Measurements from ENCODE around the gene PLS1. TPM values are rescaled to one million over a fixed set of nuclear protein-coding genes. Genes with fewer than 3 reads are reported as not detected.
"Not testable (repeated sequence)": the region's sequence is repeated elsewhere in the genome, so short reads cannot be mapped to it uniquely, and the experiment has no call there.

PLS1 gene
- total RNA-seq, 1 donor from 2014 or later = 12.5 TPM

DNA sequence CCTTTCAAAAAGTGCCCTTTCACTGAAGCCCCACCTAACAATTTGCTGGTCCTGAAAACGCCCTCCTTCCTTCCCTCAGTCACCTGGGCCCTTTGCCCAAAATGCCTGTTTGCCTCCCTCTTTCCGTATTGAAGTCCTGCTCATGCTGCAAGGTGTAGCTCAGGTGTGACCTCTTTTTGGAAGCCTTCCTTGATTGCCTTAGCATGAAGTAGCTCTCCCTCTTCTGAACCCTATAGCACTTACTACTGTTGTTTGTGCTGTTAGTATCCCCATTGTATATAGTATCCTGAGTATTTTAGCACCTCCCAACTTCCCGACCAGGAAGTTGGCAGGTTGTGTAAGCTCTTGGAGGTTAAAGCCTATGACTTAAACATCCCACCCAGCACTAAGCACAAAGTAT lies 1.7 kb downstream of the PLS1 start:
- no peak for ATAC-seq

DNA sequence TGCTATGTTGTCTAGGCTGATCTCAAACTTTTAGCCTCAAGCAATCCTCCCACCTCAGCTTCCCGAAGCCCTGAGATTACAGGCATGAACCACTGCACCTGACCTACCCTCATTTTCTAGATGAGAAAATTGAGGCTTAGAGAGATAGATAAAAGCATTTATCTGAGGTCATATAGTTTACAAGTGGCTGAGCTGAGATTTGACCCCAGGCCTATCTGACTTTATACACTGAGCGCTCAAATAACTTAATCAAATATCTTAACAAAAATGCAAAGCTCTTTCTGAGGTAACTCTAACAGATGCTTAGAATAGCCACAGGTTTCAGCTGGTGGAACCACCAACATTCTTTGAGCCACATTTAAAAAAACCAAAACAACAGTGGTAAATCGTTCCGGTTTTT lies 5.5 kb downstream of the PLS1 start:
- ATAC-seq = no peak

DNA sequence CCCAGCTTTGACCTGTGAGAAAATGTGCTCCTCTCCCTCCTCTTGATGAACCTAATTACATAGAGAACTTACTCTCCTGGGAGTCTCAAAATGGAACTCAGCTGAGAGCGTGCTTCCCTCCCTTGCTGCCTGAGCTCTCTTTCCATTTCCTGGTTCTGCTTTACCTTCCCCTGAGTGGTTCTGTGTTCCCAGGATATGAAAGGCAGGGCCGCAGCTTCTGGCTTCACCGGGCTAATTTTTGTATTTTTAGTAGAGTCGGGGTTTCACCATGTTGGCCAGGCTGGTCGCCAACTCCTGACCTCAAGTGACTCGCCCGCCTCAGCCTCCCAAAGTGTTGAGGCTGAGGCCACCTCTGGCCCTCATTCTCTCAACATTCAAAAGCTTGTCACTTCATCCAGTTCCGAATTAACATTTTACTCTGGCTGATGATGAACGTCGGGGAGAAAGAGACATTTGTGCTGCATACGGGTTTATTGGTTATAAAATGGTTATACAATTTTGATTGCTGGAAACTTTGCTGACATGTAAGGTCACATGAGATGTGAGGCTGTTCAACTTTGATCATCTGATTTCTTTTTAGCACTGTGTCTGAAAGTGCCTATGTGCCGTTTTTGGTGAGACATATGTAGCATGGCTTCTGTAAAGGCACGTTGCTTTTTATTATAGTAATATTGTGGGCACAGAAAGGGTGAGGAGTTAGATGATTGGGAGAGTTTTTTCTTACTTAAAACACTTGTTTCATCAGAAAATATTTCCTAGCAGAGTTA lies 6.6 kb downstream of the PLS1 start:
- no peak for ATAC-seq

DNA sequence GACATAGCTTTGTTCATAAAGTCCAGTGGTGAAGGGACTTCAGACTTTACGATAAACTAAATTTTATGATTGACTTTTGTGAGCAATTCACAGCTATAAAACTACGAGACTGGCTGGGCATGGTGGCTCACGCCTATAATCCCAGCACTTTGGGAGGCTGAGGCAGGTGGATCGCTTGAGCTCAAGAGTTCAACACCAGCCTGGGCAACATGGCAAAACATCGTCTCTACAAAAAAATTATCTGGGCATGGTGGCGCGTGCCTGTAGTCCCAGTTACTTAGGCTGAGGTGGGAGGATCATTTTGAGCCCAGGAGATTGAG lies 7.2 kb downstream of the PLS1 start:
- not testable (repeated sequence) for ATAC-seq

DNA sequence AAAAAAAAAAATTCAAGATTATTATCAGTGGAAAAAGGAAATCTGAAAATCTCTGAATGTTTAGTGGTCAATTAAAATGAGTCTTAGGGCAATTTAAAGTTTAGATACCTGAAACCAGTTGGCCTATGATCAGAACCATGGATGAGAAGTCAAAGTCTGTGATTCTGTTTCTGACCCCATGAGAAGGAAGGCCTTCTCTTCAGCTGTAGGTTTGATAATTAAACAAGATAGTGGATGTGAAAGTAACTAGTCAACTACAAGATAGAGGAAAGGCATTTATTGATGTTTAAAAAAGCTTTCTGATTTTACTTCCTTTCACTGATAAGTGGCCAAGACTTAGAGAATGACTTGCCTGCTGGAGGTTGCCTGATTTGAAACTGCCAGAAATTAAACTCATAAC lies 8.7 kb downstream of the PLS1 start:
- ATAC-seq = no peak

DNA sequence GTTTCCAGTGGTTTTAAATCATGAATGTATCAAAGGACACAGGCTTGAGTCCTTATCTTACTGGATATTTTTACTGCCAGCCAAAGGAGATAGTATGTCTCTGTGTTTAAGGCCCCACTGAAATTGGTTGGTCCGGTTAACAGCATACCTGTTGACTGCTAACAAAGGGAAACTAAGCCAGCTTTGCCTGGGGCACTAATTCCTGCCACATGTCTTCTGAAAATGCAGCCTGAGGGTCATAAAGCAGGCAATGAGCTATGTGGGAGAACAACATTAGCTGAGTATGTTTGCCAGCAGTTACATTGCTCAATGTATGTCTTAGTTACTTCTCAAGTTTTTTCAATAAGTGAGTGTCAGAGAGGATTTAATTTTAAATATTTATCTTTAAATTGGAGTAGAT lies 12.4 kb downstream of the PLS1 start:
- ATAC-seq = no peak

DNA sequence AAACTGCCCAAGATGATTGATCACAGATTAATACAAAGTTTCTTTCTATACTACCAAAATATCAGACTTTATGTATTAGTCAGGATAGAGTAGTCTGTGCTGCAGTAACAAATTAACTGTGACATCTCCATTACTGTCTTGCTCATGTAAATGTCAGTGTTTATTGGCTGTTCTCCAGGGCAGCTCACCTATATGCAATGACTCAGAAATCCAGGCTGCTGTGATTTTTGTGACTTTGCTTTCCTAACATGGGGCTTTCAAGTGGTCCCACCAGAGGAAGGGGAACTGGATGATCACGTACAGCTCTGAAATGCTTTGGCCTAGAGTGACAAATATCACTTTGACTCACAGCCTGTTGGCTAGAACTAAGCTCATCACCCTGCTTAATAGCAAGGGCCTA lies 12.9 kb downstream of the PLS1 start:
- no peak for ATAC-seq

DNA sequence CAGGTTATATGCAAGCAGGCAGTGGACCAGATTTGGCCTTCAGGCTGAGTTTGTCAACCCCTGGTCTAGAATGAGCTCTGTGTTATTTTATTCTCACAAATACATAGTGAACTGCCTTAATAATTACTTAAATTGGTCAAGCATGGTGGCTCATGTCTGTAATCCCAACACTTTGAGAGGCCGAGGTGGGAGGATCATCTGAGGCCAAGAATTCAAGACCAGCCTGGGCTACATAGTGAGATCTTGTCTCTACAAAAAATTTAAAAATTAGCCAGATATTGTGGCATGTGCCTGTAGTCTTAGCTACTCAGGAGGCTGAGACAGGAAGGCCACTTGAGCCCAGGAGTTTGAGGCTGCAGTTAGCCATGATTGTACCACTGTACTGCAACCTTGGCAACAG lies 15.0 kb downstream of the PLS1 start:
- ATAC-seq = no peak

DNA sequence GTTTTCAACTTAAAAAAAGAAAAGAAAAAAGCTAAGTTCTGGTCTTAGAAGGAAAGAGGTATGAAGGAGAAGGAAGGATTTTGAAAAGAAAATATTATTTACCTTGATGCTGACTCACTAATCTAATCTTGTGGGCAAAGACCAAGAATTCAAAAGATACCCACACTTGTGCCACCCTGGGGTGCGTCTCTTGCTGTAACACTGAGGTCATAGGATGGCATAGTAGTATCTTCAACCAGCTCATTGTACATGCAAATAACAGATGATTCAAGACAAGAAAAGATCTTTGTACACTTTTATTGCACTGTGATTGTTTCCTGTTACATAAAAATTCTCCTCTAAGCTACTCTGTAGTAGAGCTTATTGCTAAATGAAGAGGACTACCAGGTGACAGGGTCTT lies 17.3 kb downstream of the PLS1 start:
- peak; percentile 75 for ATAC-seq

DNA sequence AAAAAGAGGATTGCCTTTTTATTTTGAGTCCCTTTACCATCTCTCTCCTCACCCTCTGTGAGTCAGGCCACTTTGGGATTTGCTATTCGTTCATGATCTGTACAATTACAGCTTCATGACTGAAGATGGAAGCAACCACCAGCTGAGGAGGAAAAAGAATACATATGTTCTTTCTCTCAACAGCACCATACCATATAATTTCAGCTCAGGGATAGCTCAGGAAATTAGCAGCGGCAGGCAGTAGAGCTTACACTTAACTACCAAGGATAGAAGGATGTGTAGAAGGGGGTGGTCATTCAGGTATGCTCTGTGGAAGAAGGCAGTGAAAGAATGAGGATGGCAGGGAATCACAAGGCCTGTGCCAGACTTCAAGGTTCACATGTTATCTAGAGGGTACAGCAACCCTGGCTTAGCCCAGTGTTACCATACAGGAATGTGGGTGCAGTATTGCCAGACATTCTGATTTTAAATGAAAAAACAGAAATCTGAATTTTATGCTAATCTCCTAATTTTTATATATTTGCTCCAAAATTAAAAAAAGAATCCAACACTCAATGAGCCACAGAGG lies 17.9 kb downstream of the PLS1 start:
- no peak for ATAC-seq

DNA sequence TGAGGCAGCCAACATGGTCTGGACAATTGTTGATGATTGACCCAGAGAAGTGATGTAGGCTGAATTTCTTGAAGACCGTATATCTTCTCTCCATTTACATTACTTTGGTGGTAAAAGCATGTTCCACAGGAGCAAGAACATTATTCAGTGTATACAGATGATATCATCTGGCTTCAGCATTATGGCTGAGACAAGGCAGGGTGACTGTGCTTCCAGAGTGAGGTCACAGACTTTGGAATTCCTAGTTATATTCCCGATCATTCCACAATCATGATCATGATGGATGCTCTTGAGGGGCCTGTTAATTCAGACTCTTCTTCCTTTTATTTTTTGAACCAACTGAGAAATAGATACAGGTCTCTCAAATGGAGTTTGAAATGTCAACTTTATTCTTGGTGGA lies 19.0 kb downstream of the PLS1 start:
- no peak for ATAC-seq

DNA sequence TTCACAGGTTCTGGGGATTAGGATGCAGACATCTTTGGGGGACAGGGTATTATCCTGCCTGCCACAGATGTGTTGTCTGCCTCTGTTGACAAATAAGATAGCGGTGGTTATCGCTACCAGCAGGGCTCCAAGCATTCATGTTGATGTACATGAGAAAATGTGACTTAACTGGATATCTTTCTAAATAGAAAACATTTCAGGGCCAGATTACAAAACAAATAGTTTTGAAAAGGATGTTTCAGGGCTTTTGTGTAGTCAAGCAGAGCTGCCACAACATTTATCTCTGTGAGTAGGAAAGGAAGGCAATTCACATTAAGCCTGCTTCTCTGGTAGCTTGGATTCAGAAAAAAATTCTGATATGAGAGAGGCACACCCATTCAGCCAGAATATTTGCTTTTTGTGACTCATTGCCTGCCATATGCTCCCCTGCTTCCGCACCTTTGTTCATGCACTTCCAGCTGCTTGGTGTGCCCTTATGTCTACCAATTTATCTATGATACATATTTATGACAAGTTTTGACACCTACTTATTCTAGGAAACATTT lies 22.8 kb downstream of the PLS1 start:
- peak; percentile 93 for ATAC-seq

DNA sequence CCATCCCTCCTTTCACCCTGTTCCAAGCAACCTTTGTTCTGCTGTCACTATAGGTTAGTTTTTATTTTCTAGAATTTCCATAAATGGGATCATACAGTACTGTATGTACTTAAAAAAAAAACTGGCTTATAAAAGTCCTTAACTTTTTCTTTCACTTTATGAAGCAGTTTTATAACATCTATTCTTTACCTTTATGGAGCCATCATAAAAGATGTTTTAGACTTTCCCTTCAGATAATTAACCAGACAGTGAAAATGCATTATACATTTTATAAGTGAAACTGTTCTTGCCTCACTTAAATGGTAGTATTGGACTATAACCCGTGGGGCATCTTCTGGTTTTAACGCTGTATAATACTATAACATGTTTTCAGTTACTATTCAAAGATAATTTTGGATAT lies 26.2 kb downstream of the PLS1 start:
- ATAC-seq = no peak

DNA sequence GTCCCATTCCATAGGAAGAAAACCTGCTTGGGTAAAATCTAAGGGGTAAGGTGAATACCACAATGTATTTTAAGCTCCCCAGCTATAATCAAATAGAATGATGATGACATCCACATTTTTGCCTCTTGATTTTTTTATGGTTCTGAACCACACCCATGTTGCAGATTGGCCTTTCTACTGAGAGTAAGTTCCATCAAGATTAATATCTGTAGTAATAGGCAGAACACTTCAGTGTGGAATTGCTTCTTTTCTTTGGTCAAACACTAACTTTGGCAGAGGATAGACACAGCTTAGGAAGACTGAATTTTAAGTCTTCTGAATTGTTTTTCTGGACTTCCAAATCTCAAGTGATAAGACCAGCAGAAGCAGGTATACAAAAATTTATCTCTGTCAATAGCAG lies 27.0 kb downstream of the PLS1 start:
- ATAC-seq = no peak

DNA sequence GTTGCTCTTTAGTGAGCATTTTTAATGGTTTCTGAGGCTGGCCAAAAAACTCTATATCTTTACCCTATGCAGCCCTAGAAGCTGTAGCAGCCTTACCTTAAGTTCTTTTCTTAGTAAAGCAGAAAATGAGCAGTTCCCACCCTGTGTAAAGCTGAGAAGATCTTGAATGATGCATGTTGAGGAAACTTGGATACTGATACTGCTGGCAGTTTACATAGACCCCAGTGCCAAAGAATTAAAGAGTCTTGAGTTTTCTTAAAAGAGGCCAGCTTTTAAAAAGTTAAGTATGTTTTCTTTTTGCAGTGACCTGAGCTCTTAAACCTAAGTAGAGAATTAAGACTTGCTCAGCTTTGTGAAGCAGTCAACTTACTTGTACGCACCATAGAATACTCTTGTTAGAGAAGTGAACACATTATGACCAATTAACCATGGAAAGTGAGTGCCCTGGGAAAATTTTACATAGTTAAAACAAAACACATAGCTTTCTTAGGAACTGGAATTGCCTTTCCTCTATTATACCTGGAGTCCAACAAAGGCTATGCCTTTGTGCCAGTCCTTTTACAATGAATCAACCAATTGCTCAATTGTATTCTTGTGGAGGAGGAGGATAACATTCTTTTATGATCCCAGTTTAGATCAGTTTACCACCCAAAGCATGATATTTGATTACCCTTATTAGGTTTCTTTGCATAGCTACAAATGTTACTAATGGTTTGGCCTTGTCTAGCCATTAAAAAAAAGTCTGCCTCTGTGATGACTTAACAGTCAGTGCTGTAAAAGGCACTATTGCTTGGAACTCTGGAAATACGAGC lies 28.4 kb downstream of the PLS1 start:
- no peak for ATAC-seq

DNA sequence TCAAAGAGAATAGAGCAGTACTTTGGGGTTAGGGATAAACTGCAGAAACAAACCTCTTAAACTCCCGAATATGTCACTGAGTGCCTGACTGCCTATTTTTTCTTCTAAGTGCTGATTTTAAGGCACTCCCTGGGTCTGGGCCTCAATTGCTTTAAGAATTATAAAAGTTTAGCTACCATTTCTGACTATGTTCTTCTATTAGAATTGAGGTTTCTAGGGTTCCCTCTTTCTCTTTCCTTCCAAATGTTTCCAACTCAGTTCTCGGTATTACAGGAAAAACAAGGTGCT lies 28.9 kb downstream of the PLS1 start:
- no peak for ATAC-seq

DNA sequence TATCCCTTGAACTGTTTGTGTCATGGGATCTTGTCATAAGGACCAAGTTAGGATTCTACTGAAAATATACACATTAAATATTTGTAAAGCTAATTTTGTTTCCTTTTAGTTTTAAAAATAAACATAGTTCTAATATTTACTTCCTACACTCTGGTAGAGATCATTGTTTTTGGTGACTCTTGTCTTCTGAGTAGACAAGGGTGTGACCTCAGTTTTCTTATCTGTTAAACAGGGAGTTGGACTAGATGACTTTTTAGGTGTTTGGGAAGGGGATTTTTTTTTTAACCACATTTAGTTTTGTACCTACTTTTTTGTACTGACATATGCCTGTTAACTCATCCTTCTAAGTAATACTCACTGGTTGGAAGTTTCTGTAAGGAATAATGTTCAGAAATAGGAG lies 30.8 kb downstream of the PLS1 start:
- ATAC-seq = no peak

DNA sequence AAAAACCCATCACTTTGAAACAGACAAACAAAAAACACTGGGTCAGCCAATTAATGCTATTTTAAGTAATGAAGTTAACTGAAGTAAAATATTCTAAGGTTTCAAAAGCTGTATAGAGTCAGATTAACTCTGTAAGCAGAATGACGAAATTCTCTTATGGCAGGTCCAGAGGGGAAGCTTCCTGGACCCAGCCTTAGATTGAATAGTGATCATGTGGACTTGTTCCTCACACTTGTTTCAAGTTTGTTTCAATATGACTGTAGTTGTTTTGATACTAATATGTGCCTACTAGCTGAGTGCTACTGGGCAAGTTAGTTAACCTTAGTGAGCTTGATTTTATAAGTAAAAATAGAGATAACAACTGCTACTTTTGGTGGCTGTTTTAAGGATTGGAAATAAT lies 32.6 kb downstream of the PLS1 start:
- ATAC-seq = no peak

DNA sequence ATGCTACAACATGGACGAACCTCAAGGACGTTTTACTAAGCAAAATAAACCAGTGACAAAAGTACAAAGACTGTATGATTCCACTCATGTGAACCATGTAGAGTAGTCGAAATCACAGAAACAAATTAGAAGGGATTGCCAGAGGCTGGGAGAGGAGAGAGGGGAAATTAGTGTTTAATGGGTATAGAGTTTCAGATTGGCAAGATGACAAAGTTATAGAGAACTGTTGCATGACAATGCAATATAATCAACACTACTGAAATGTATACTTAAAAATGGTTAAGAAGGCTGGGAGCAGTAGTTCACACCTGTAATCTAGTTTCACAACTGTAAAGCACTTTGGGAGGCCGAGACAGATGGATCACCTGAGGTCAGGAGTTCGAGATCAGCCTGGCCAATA lies 36.9 kb downstream of the PLS1 start:
- no peak for ATAC-seq

DNA sequence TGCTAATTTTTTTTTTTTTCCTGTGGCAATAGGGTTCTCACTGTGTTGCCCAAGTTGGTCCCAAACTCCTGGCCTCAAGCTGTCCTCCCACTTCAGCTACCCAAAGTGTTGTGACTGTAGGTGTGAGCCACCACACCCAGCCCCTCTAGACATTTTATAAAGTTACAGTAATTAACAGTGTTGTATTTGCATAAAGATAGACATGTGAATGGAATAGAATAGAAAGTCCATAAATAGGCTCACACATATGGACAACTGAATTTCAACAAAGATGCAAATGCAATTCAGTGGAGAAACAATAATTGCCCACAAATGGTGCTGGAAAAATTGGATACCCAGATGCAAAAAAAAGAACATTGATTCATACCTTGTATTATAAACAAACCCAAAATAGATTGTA lies 39.9 kb downstream of the PLS1 start:
- ATAC-seq = no peak

DNA sequence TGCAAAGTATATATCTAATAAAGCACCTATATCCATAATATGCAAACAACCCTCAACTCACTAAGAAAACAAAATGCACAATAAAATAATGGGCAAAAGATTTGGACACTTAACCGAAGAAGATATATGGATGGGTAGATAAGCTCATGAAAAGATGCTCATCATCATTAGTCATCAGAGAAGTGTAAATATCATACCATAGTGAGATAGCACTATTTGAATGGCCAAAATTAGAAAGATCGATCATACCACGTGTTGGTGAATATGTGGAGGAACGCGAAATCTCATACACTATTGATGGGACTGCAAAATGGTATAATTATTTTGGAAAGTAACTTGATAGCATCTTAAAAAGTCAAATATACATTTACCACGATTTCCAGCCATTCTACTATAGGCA lies 40.5 kb downstream of the PLS1 start:
- no peak for ATAC-seq

DNA sequence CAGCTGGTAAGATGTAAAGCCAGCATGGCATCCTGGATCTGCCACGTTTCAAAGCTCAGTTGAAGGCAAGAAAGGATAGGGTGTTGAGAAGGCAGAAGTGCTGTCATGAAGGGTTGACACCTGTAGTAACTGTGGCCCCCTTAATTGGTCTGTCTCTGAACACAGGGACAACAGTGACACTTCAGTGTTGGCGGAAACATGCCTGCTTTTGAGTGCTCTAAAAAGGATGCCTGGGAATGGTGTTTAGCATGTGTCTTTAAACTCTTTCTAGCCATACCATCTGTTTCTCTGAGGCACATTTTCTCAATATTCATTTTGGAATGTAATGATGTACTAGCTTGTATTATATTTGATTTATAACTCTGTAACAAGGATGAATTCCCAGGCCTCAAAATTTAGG lies 42.1 kb downstream of the PLS1 start:
- ATAC-seq = no peak

DNA sequence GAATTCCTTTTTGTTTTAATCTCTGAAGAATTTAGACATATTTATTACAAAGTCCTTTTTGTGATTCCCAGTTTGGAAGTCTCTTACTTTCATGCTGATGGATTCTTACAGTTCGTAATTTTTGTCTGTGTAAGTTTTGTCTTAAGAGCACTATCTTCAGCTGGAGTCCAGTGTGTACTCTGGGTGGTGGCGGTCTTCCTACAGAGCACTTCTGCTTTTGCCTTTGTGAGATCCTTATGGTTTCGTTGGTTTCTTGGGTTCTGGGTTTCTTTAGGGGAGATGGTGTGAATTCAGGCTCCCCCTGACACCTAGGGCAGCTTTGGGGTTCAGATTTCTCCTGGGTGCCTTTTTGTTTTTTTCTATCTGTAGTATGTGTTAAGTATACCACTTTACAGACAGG lies 45.3 kb downstream of the PLS1 start:
- ATAC-seq = no peak

DNA sequence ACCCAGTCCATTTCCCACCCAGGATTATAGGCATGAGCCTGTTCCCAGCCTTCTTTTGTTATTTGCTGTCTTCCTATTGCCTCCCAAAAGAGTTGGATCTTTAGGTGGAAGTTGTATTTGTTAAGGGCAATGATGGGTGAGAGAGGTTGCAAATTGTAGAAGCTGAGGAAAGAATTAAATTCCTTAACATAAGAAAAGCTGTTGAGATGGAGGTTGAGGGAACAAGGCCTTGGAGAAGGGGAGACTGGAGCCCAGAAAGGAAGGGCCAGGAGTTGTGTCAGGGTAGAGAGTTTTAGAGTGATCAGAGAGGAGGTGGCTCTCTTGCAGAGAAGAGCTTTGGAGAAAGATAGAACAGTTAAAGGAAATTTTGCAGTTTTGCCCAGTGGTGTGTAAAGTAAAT lies 46.8 kb downstream of the PLS1 start:
- ATAC-seq = no peak
